Measurements from ENCODE around the gene PRKAA1.
"Not testable (repeated sequence)": the region's sequence is repeated elsewhere in the genome, so short reads cannot be mapped to it uniquely, and the experiment has no call there.

The PRKAA1 gene

GRCh38 chr5:40733879-40734563, 64.2 kb downstream of the PRKAA1 start:
- H3K36me3 ChIP-seq (ENCODE audit: control insufficient read depth, insufficient read depth, low read length) = no peaks in the 10 kb centered on the region
- no peaks in the 10 kb centered on the region for H3K9me3 ChIP-seq (ENCODE audit: control insufficient read depth, low read length)
- no peaks in the 10 kb centered on the region for H3K27me3 ChIP-seq (ENCODE audit: control insufficient read depth, insufficient read depth, low read length, poor library complexity, severe bottlenecking)
- H3K27ac ChIP-seq (ENCODE audit: insufficient read depth, low read depth, low read length, poor library complexity, severe bottlenecking) = no peak overlapping the region
- no peak overlapping the region for H3K4me3 ChIP-seq (ENCODE audit: insufficient read depth, low read depth, low read length)
- 72 to 85% methylated on average over 3 of the region's 3 CpGs for WGBS, 2 experiments
- peaks cover 3% of the 10 kb centered on the region for H3K4me1 ChIP-seq (ENCODE audit: control insufficient read depth, insufficient read depth, low read length)

DNA sequence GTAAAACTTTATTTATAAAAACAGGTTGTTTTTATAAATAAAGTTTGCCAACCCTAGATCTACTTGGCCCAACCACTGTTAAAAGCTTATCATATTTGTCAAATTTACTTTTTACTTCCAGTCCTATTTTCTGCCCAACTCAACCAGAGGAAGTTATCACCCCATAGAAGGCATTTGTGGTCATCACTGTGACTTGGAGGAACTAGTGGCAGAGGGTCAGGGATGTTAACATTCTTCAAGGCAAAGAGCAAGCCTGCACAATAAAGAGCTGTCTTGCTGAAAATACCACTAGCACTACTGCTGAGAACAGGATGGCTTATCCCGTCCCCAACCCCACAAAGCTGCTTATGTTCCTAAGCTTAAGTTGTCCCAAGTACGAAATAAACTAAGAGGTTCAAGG, 64.7 kb downstream of the PRKAA1 start:
- no peak overlapping the region for H3K27ac ChIP-seq (ENCODE audit: insufficient read depth, low read depth, low read length, poor library complexity, severe bottlenecking)
- no peak overlapping the region for H3K4me3 ChIP-seq (ENCODE audit: insufficient read depth, low read depth, low read length)
- H3K27me3 ChIP-seq (ENCODE audit: control insufficient read depth, insufficient read depth, low read length, poor library complexity, severe bottlenecking) = no peaks in the 10 kb centered on the region
- peaks cover 3% of the 10 kb centered on the region for H3K4me1 ChIP-seq (ENCODE audit: control insufficient read depth, insufficient read depth, low read length)
- no peaks in the 10 kb centered on the region for H3K9me3 ChIP-seq (ENCODE audit: control insufficient read depth, low read length)
- no peaks in the 10 kb centered on the region for H3K36me3 ChIP-seq (ENCODE audit: control insufficient read depth, insufficient read depth, low read length)
- WGBS, 2 experiments = 71 to 82% methylated on average over 2 of the region's 2 CpGs

GRCh38 chr5:40722497-40722911, 75.7 kb downstream of the PRKAA1 start:
- H3K36me3 ChIP-seq (ENCODE audit: control insufficient read depth, insufficient read depth, low read length); H3K27ac ChIP-seq (ENCODE audit: insufficient read depth, low read depth, low read length, poor library complexity, severe bottlenecking); H3K27me3 ChIP-seq (ENCODE audit: control insufficient read depth, insufficient read depth, low read length, poor library complexity, severe bottlenecking); H3K4me1 ChIP-seq (ENCODE audit: control insufficient read depth, insufficient read depth, low read length); H3K9me3 ChIP-seq (ENCODE audit: control insufficient read depth, low read length); H3K4me3 ChIP-seq (ENCODE audit: insufficient read depth, low read depth, low read length): not testable (repeated sequence)
- WGBS, 2 experiments = 93% methylated on average over 37 of the region's 37 CpGs

DNA sequence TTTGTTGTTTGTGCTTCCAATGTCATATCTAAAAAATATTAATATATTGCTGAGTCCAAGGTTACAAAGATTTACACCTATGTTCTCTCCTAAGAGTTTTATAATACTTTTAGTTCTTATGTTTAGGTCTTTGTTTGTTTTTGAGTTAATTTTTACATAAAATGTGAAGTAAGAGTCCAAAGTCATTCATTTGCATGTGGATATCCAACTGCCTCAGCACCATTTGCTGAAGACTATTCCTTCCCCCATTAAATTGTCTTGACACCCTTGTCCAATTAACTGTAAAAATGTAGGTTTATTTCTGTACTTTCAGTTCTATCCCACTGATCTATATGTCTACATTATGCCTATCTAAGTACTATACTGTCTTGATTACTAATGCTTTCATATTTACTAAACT, 78.1 kb downstream of the PRKAA1 start:
- no peaks in the 10 kb centered on the region for H3K4me1 ChIP-seq (ENCODE audit: control insufficient read depth, insufficient read depth, low read length)
- no peak overlapping the region for H3K27ac ChIP-seq (ENCODE audit: insufficient read depth, low read depth, low read length, poor library complexity, severe bottlenecking)
- no peaks in the 10 kb centered on the region for H3K27me3 ChIP-seq (ENCODE audit: control insufficient read depth, insufficient read depth, low read length, poor library complexity, severe bottlenecking)
- no peaks in the 10 kb centered on the region for H3K9me3 ChIP-seq (ENCODE audit: control insufficient read depth, low read length)
- peaks cover 8% of the 10 kb centered on the region for H3K36me3 ChIP-seq (ENCODE audit: control insufficient read depth, insufficient read depth, low read length)
- no peak overlapping the region for H3K4me3 ChIP-seq (ENCODE audit: insufficient read depth, low read depth, low read length)

GRCh38 chr5:40717281-40717680, 80.9 kb downstream of the PRKAA1 start:
- Histone ChIP-seq H3K27ac (ENCODE audit: insufficient read depth, low read depth, low read length, poor library complexity, severe bottlenecking) (no peak overlapping the region), H3K4me1 (ENCODE audit: control insufficient read depth, insufficient read depth, low read length) (no peaks in the 10 kb centered on the region), H3K9me3 (ENCODE audit: control insufficient read depth, low read length) (no peaks in the 10 kb centered on the region), H3K36me3 (ENCODE audit: control insufficient read depth, insufficient read depth, low read length) (no peaks in the 10 kb centered on the region), H3K27me3 (ENCODE audit: control insufficient read depth, insufficient read depth, low read length, poor library complexity, severe bottlenecking) (no peaks in the 10 kb centered on the region), H3K4me3 (ENCODE audit: insufficient read depth, low read depth, low read length) (no peak overlapping the region)

GRCh38 chr5:40716590-40716989, 81.6 kb downstream of the PRKAA1 start:
- Histone ChIP-seq H3K27me3 (ENCODE audit: control insufficient read depth, insufficient read depth, low read length, poor library complexity, severe bottlenecking) (no peaks in the 10 kb centered on the region), H3K9me3 (ENCODE audit: control insufficient read depth, low read length) (no peaks in the 10 kb centered on the region), H3K36me3 (ENCODE audit: control insufficient read depth, insufficient read depth, low read length) (no peaks in the 10 kb centered on the region), H3K27ac (ENCODE audit: insufficient read depth, low read depth, low read length, poor library complexity, severe bottlenecking) (no peak overlapping the region), H3K4me1 (ENCODE audit: control insufficient read depth, insufficient read depth, low read length) (no peaks in the 10 kb centered on the region), H3K4me3 (ENCODE audit: insufficient read depth, low read depth, low read length) (no peak overlapping the region)
- 79 to 94% methylated on average over 2 of the region's 2 CpGs for WGBS, 2 experiments

DNA sequence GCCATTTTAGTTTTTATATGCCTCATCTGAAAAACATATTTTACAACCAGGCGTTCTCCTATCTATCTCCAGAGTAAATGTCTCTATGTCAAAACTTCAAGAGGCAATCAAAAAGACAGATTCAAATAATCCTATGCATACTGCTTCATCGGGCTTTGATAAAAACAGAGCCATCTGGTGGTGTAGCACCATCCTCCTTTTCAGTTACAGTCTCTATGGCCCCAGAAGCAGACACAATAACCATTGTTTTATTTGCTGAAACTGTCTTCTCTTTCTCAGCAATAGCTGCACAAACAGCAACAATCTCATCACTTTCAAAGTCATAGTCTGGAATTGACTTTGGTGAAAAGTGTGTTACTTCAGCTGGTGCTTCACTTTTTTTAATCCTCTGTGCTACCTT, 82.2 kb downstream of the PRKAA1 start:
- H3K27me3 ChIP-seq (ENCODE audit: control insufficient read depth, insufficient read depth, low read length, poor library complexity, severe bottlenecking) = no peaks in the 10 kb centered on the region
- 45 to 46% methylated on average over 2 of the region's 2 CpGs for WGBS, 2 experiments
- no peak overlapping the region for H3K27ac ChIP-seq (ENCODE audit: insufficient read depth, low read depth, low read length, poor library complexity, severe bottlenecking)
- no peaks in the 10 kb centered on the region for H3K36me3 ChIP-seq (ENCODE audit: control insufficient read depth, insufficient read depth, low read length)
- no peaks in the 10 kb centered on the region for H3K4me1 ChIP-seq (ENCODE audit: control insufficient read depth, insufficient read depth, low read length)
- H3K9me3 ChIP-seq (ENCODE audit: control insufficient read depth, low read length) = no peaks in the 10 kb centered on the region
- no peak overlapping the region for H3K4me3 ChIP-seq (ENCODE audit: insufficient read depth, low read depth, low read length)

GRCh38 chr5:40714001-40714400, 84.2 kb downstream of the PRKAA1 start:
- Histone ChIP-seq H3K4me1 (ENCODE audit: control insufficient read depth, insufficient read depth, low read length) (no peaks in the 10 kb centered on the region), H3K9me3 (ENCODE audit: control insufficient read depth, low read length) (no peaks in the 10 kb centered on the region), H3K36me3 (ENCODE audit: control insufficient read depth, insufficient read depth, low read length) (no peaks in the 10 kb centered on the region), H3K27me3 (ENCODE audit: control insufficient read depth, insufficient read depth, low read length, poor library complexity, severe bottlenecking) (no peaks in the 10 kb centered on the region), H3K27ac (ENCODE audit: insufficient read depth, low read depth, low read length, poor library complexity, severe bottlenecking) (no peak overlapping the region), H3K4me3 (ENCODE audit: insufficient read depth, low read depth, low read length) (no peak overlapping the region)

GRCh38 chr5:40710575-40710974, 87.6 kb downstream of the PRKAA1 start:
- H3K27ac ChIP-seq (ENCODE audit: insufficient read depth, low read depth, low read length, poor library complexity, severe bottlenecking); H3K36me3 ChIP-seq (ENCODE audit: control insufficient read depth, insufficient read depth, low read length); H3K4me3 ChIP-seq (ENCODE audit: insufficient read depth, low read depth, low read length); H3K4me1 ChIP-seq (ENCODE audit: control insufficient read depth, insufficient read depth, low read length); H3K9me3 ChIP-seq (ENCODE audit: control insufficient read depth, low read length); H3K27me3 ChIP-seq (ENCODE audit: control insufficient read depth, insufficient read depth, low read length, poor library complexity, severe bottlenecking): not testable (repeated sequence)
